GM19328 (cell line): ENCODE data around the gene GTPBP4.
"Not testable (repeated sequence)": the region's sequence is repeated elsewhere in the genome, so short reads cannot be mapped to it uniquely, and the experiment has no call there.

Experiments
- ATAC-seq: cut with Tn5 transposase; IDR thresholded peaks from one replicate; pipeline ENCODE4 v1.9.1; 2021; ENCODE audit warnings: mild to moderate bottlenecking, moderate library complexity; ENCODE audit not compliant: unreplicated experiment

Gene GTPBP4

GRCh38 chr10:1024103-1024502 lies 35.9 kb downstream of the GTPBP4 start:
- no peak for ATAC-seq

- ATAC-seq = no peak
Observed at GRCh38 chr10:1025683-1026082, 37.4 kb downstream of the GTPBP4 start, which contains the start of gene IDI2. IDI2 (minus strand) TSS chr10:1025859; CDS start chr10:1024723, 1,136 bp downstream.

GRCh38 chr10:1026578-1026977 lies 38.3 kb downstream of the GTPBP4 start:
- ATAC-seq = no peak

- ATAC-seq = no peak
Observed at GRCh38 chr10:1029838-1030237, 41.6 kb downstream of the GTPBP4 start.

GRCh38 chr10:1033601-1034000 lies 45.4 kb downstream of the GTPBP4 start:
- no peak for ATAC-seq

GRCh38 chr10:1034758-1035157 lies 46.5 kb downstream of the GTPBP4 start:
- ATAC-seq = no peak

GRCh38 chr10:1035201-1035600 lies 47.0 kb downstream of the GTPBP4 start:
- ATAC-seq = no peak

- ATAC-seq = peak; percentile 72
Observed at GRCh38 chr10:1036341-1036791, 48.1 kb downstream of the GTPBP4 start.

GRCh38 chr10:1037098-1037497 lies 48.9 kb downstream of the GTPBP4 start:
- no peak for ATAC-seq

GRCh38 chr10:1038769-1039168 lies 50.5 kb downstream of the GTPBP4 start:
- ATAC-seq = not testable (repeated sequence)

- no peak for ATAC-seq
Observed at GRCh38 chr10:1040133-1040532, 51.9 kb downstream of the GTPBP4 start.

GRCh38 chr10:1041514-1041913 lies 53.3 kb downstream of the GTPBP4 start:
- ATAC-seq = no peak

GRCh38 chr10:1043532-1043995 lies 55.3 kb downstream of the GTPBP4 start:
- ATAC-seq = peak; percentile 55

- no peak for ATAC-seq
Observed at GRCh38 chr10:1044146-1044545, 55.9 kb downstream of the GTPBP4 start.

- ATAC-seq = no peak
Observed at GRCh38 chr10:1044964-1045363, 56.7 kb downstream of the GTPBP4 start.

GRCh38 chr10:1045415-1045814 lies 57.2 kb downstream of the GTPBP4 start:
- ATAC-seq = no peak

GRCh38 chr10:1047937-1048336 lies 59.7 kb downstream of the GTPBP4 start:
- no peak for ATAC-seq

GRCh38 chr10:1048349-1048731 lies 60.1 kb downstream of the GTPBP4 start:
- no peak for ATAC-seq

- ATAC-seq = peak; percentile 76
Observed at GRCh38 chr10:1048732-1049424, 60.6 kb downstream of the GTPBP4 start, which contains the start of gene IDI1. IDI1 (minus strand) TSS chr10:1049119; CDS start chr10:1049003, 116 bp downstream.

- peak; percentile 0 for ATAC-seq
Observed at GRCh38 chr10:1049425-1049958, 61.3 kb downstream of the GTPBP4 start.

GRCh38 chr10:1050145-1050544 lies 61.9 kb downstream of the GTPBP4 start:
- no peak for ATAC-seq

- no peak for ATAC-seq
Observed at GRCh38 chr10:1050554-1050953, 62.3 kb downstream of the GTPBP4 start.
